ENCODE results near the gene CD83. TPM values are rescaled to one million over a fixed set of nuclear protein-coding genes. Genes with fewer than 3 reads are reported as not detected.

The CD83 gene
- total and polyA plus RNA-seq, 4 donors: 14.5 to 31.1 (median 25.1) TPM

DNA sequence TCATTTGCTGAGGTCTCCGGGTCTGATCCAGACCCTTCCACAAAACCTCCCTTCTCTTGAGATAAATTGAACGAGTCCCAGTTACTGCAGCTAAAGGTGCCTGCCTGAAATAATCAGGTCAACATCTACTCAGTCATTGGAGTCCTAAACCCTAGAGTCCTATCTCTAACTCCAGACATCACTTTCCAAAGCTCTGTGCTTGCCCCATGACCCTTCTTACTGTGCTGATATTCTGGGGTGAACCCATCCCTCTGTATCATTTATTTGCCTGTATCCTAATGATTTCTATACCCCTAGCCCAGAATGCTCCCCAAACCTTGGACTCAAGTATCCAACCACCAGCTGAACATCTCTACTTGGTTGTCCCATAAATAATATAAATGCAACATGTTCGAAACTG lies 35.7 kb downstream of the CD83 start:
- Histone ChIP-seq H3K27ac (ENCODE audit: low read depth in 1 of 2, low read length in 1 of 2) (no peak overlapping the region), H3K4me3 (no peak overlapping the region), H3K27me3 (ENCODE audit: control insufficient read depth in 3 of 3, insufficient read depth in 3 of 3, low read length in 2 of 3) (no peaks in the 10 kb centered on the region), H3K4me1 (ENCODE audit: control insufficient read depth in 5 of 5, insufficient read depth in 5 of 5, low read length in 5 of 5) (no peaks in the 10 kb centered on the region), H3K9me3 (ENCODE audit: control insufficient read depth in 4 of 4, insufficient read depth in 3 of 4, low read length in 3 of 4) (no peaks in the 10 kb centered on the region), H3K36me3 (ENCODE audit: control insufficient read depth in 4 of 4, insufficient read depth in 4 of 4, low read length in 4 of 4) (no peaks in the 10 kb centered on the region), H3K9ac (ENCODE audit: insufficient read depth in 1 of 2, low read length in 2 of 2) (no peak overlapping the region)
- TF ChIP-seq, protein P1, sequence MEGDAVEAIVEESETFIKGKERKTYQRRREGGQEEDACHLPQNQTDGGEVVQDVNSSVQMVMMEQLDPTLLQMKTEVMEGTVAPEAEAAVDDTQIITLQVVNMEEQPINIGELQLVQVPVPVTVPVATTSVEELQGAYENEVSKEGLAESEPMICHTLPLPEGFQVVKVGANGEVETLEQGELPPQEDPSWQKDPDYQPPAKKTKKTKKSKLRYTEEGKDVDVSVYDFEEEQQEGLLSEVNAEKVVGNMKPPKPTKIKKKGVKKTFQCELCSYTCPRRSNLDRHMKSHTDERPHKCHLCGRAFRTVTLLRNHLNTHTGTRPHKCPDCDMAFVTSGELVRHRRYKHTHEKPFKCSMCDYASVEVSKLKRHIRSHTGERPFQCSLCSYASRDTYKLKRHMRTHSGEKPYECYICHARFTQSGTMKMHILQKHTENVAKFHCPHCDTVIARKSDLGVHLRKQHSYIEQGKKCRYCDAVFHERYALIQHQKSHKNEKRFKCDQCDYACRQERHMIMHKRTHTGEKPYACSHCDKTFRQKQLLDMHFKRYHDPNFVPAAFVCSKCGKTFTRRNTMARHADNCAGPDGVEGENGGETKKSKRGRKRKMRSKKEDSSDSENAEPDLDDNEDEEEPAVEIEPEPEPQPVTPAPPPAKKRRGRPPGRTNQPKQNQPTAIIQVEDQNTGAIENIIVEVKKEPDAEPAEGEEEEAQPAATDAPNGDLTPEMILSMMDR (IDR thresholded peaks at IDR 0.05; ENCODE audit: control extremely low read depth, extremely low read depth): no peak
- DNase-seq: no peak
- 88 to 97% methylated on average over 3 of the region's 3 CpGs for WGBS, 2 donors
- ATAC-seq (ENCODE audit: insufficient read depth, low FRiP score): no peak

- ATAC-seq (ENCODE audit: insufficient read depth, low FRiP score): no peak
- 84 to 93% methylated on average over 6 of the region's 6 CpGs for WGBS, 2 donors
- Histone ChIP-seq H3K4me3 (no peak overlapping the region), H3K36me3 (ENCODE audit: control insufficient read depth in 4 of 4, insufficient read depth in 4 of 4, low read length in 4 of 4) (no peaks in the 10 kb centered on the region), H3K27me3 (ENCODE audit: control insufficient read depth in 3 of 3, insufficient read depth in 3 of 3, low read length in 2 of 3) (no peaks in the 10 kb centered on the region), H3K9me3 (ENCODE audit: control insufficient read depth in 4 of 4, insufficient read depth in 3 of 4, low read length in 3 of 4) (peaks cover 0 to 6% (median 0%) of the 10 kb centered on the region in 4 donors), H3K4me1 (ENCODE audit: control insufficient read depth in 5 of 5, insufficient read depth in 5 of 5, low read length in 5 of 5) (no peaks in the 10 kb centered on the region), H3K9ac (ENCODE audit: insufficient read depth in 1 of 2, low read length in 2 of 2) (no peak overlapping the region), H3K27ac (ENCODE audit: low read depth in 1 of 2, low read length in 1 of 2) (no peak overlapping the region)
- no peak for DNase-seq
- TF ChIP-seq, protein P1 (IDR thresholded peaks at IDR 0.05; ENCODE audit: control extremely low read depth, extremely low read depth): no peak
Measured at GRCh38 chr6:14159090-14159489, 41.5 kb downstream of the CD83 start.

GRCh38 chr6:14162826-14163225 lies 45.3 kb downstream of the CD83 start:
- Histone ChIP-seq H3K27ac (ENCODE audit: low read depth in 1 of 2, low read length in 1 of 2) (no peak overlapping the region), H3K4me3 (no peak overlapping the region), H3K4me1 (ENCODE audit: control insufficient read depth in 5 of 5, insufficient read depth in 5 of 5, low read length in 5 of 5) (no peaks in the 10 kb centered on the region), H3K9ac (ENCODE audit: insufficient read depth in 1 of 2, low read length in 2 of 2) (no peak overlapping the region), H3K36me3 (ENCODE audit: control insufficient read depth in 4 of 4, insufficient read depth in 4 of 4, low read length in 4 of 4) (no peaks in the 10 kb centered on the region), H3K9me3 (ENCODE audit: control insufficient read depth in 4 of 4, insufficient read depth in 3 of 4, low read length in 3 of 4) (peaks cover 0 to 6% (median 0%) of the 10 kb centered on the region in 4 donors), H3K27me3 (ENCODE audit: control insufficient read depth in 3 of 3, insufficient read depth in 3 of 3, low read length in 2 of 3) (no peaks in the 10 kb centered on the region)
- TF ChIP-seq, protein P1 (IDR thresholded peaks at IDR 0.05; ENCODE audit: control extremely low read depth, extremely low read depth): no peak
- ATAC-seq (ENCODE audit: insufficient read depth, low FRiP score) (no peak), DNase-seq (no peak)
- WGBS, 2 donors: 94 to 96% methylated on average over 2 of the region's 2 CpGs

- H3K4me1 ChIP-seq (ENCODE audit: control insufficient read depth in 5 of 5, insufficient read depth in 5 of 5, low read length in 5 of 5): no peaks in the 10 kb centered on the region
- H3K9ac ChIP-seq (ENCODE audit: insufficient read depth in 1 of 2, low read length in 2 of 2): no peak overlapping the region
- ATAC-seq (ENCODE audit: insufficient read depth, low FRiP score) (no peak), DNase-seq (no peak)
- H3K36me3 ChIP-seq (ENCODE audit: control insufficient read depth in 4 of 4, insufficient read depth in 4 of 4, low read length in 4 of 4): no peaks in the 10 kb centered on the region
- H3K27ac ChIP-seq (ENCODE audit: low read depth in 1 of 2, low read length in 1 of 2): no peak overlapping the region
- 95 to 96% methylated on average over 2 of the region's 2 CpGs for WGBS, 2 donors
- no peaks in the 10 kb centered on the region for H3K27me3 ChIP-seq (ENCODE audit: control insufficient read depth in 3 of 3, insufficient read depth in 3 of 3, low read length in 2 of 3)
- TF ChIP-seq, protein P1 (IDR thresholded peaks at IDR 0.05; ENCODE audit: control extremely low read depth, extremely low read depth): no peak
- no peak overlapping the region for H3K4me3 ChIP-seq
- H3K9me3 ChIP-seq (ENCODE audit: control insufficient read depth in 4 of 4, insufficient read depth in 3 of 4, low read length in 3 of 4): peaks cover 0 to 7% (median 5%) of the 10 kb centered on the region in 4 donors
Measured at GRCh38 chr6:14165091-14165490, 47.5 kb downstream of the CD83 start.

Measured in lung (tissue), 12 donors.